RWPE1 (cell line): ENCODE data around the gene SGTB.
"Not testable (repeated sequence)": the region's sequence is repeated elsewhere in the genome, so short reads cannot be mapped to it uniquely, and the experiment has no call there.

Experiments
- CTCF ChIA-PET: fragments of 350-600 bp; sonication (Branson Sonifier 250); formaldehyde crosslinking; extraction: SDS; loops from one replicate; lab custom pipeline; 2021; lab: Yijun Ruan, JAX
- POLR2A ChIA-PET: fragments of 400-600 bp; formaldehyde crosslinking; extraction: SDS; loops from one replicate; lab custom pipeline; 2020; ENCODE audit warnings: antibody characterized with exemption; ENCODE audit not compliant: low non-redundant PET; lab: Yijun Ruan, JAX
- DNase-seq: peaks from one replicate; pipeline ENCODE4 v3.0.0; 2012; ENCODE audit warnings: low spot score
- H3K27ac ChIP-seq: fragments of 450-650 bp; 2 replicates; pipeline ENCODE4 v1.5.1; 2017
- TF ChIP-seq, protein P1 (sequence below): fragments of 450-650 bp; conservative IDR thresholded peaks from 2 replicates; pipeline ENCODE4 v1.5.1; 2017; ENCODE audit warnings: low read depth, mild to moderate bottlenecking

The SGTB gene

DNA sequence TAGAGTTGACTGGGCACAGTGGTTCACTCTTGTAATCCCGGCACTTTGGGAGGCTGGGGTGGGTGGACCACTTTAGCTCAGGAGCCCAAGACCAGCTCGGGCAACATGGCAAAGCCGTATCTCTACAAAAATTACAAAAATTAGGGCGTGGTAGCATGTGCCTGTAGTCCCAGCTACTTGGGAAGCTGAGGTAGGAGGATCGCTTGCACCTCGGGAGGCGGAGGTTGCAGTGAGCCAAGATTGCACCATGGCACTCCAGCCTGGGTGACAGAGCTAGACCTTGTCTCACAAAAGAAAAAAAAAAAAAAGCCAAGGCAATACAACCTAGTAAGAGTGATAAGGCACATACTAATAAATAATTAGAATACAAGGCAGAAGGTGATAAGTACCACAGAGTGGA lies 15.9 kb upstream of the SGTB start:
- TF ChIP-seq, protein P1, sequence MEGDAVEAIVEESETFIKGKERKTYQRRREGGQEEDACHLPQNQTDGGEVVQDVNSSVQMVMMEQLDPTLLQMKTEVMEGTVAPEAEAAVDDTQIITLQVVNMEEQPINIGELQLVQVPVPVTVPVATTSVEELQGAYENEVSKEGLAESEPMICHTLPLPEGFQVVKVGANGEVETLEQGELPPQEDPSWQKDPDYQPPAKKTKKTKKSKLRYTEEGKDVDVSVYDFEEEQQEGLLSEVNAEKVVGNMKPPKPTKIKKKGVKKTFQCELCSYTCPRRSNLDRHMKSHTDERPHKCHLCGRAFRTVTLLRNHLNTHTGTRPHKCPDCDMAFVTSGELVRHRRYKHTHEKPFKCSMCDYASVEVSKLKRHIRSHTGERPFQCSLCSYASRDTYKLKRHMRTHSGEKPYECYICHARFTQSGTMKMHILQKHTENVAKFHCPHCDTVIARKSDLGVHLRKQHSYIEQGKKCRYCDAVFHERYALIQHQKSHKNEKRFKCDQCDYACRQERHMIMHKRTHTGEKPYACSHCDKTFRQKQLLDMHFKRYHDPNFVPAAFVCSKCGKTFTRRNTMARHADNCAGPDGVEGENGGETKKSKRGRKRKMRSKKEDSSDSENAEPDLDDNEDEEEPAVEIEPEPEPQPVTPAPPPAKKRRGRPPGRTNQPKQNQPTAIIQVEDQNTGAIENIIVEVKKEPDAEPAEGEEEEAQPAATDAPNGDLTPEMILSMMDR = no peak
- DNase-seq = no peak
- H3K27ac ChIP-seq = no peak overlapping the region
- ChIA-PET CTCF (no interaction called here), POLR2A (interaction anchor here (0.7 kb wide), 1 partner anchor 11 kb away, joined by 4 read pairs; no protein-coding TSS in a partner anchor)

DNA sequence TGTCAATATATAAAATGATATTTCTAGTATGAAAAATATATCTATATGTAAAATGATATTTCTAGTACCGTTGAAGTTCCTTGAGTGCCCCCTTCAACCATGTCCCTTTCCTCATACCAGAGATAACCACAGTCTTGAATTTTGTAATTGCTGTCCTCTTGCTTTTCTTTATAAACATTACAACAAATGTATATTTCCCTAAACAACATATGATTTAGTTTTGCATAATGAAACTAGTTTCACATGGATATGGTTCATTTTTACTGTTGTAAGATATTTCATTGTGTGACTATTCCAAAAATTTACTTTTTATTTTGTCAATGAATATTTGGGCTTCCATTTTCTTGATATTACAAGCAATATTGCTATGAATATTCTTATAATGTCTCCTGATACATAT lies 14.1 kb upstream of the SGTB start:
- CTCF ChIA-PET = interaction anchor here (0.6 kb wide), 1 partner anchor 1100 kb away, joined by 3 read pairs; no protein-coding TSS in a partner anchor
- POLR2A ChIA-PET = no interaction called here
- no peak for DNase-seq
- TF ChIP-seq, protein P1 = no peak
- no peak overlapping the region for H3K27ac ChIP-seq

DNA sequence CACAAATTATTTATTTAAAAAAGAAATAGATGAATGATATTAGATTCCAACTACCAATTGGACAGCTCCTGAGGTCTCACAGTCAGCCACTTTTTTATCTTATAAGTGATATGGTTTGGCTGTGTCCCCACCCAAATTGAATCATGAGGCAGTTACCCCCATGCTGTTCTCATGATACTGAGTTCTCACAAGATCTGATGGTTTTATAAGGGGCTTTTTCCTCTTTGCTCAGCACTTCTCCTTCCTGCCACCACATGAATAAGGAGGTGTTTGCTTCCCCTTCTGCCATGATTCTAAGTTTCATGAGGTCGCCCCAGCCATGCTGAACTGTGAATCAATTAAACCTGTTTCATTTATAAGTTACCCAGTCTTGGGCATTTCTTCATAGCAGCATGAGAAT lies 13.0 kb upstream of the SGTB start:
- ChIA-PET CTCF (interaction anchor here (1.4 kb wide), 1 partner anchor 191 kb away, joined by 3 read pairs; no protein-coding TSS in a partner anchor), POLR2A (no interaction called here)
- no peak overlapping the region for H3K27ac ChIP-seq
- TF ChIP-seq, protein P1 = no peak
- DNase-seq = no peak

DNA sequence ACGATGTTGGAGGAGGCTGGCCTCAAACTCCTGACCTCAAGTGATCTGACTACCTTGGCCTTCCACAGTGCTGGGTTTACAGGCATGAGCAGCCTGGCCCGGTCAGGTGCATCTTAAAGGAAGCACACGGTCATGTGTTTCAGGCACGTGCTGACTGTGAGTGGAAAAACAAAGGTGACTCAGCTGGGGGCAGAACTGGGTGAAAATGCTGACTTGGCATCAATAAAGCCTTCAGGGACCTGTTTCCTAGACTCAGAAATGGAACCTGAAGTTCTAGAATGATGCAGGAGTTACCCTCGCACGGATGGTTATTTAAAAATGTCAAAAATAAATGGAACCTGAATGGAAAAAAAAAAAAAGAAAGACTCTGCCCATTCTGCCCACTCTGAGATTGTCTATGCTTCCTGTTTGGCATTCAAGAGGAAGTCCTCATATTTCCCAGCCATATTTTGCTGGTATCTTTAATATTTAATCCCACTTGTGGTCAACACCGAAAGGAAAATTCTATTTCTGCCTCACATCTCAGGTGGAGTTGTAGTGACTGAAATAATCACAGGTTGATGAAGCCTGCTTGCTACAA lies 12.4 kb upstream of the SGTB start:
- DNase-seq, POLR2A ChIA-PET, H3K27ac ChIP-seq: not testable (repeated sequence)
- CTCF ChIA-PET = interaction anchor here (1.4 kb wide), 1 partner anchor 191 kb away, joined by 3 read pairs; no protein-coding TSS in a partner anchor

DNA sequence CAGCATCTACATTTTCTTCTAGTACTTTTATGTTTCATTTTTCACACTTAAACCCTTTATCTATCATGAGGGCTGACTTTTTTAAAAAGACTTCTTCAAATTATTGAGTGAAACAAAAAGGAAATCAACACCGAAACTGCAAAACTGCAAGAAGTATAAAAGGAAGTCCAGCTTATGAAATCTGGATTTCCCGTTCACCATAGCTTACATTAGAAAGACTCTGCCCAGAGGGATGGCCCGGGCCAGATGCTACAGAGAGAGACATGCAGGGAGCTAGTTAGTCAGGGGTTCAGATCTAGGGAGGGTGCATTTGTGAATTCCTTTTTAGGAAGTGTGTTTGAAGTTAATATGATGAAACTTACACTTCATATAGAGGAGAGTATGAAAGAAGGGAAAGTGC lies 10.1 kb upstream of the SGTB start:
- DNase-seq, CTCF ChIA-PET, H3K27ac ChIP-seq, POLR2A ChIA-PET: not testable (repeated sequence)

DNA sequence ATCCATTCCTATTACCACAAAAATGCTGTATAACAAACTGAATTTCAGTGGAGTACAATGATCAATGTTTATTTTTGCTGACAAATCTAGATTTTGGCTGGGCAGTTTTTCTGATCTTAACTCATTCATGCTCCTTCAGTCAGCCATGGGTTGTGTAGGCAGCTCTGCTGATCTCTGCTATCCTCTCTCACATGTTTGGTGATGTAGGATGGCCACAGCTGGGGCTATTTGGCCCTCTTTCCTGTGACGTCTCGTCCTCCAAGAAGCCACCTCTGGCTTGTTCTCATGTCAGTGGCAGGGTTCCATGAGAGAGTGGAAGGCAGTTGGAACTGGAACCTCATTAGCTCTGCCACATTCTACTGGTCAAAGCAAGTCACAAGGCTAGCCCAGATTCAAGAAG lies 9.0 kb upstream of the SGTB start:
- no peak for DNase-seq
- CTCF ChIA-PET = no interaction called here
- POLR2A ChIA-PET = no interaction called here
- TF ChIP-seq, protein P1 = no peak
- no peak overlapping the region for H3K27ac ChIP-seq

DNA sequence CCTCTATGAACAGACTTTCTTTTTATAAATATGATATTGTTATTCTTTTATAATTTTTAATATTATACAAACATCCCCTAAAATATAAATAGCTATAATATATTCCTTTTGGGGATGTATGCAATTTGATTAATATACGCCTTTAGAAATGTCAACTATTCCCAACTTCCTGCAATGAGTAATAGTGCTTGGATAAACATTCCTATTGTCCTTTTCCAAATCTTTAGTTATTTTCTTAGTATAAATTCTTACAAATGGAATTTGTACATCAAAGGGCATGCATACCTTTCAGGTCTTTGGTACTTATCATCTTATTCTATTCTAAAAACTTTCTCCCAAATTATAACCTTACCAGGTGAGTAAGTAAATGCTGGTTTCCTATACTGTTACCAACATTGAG lies 6.3 kb upstream of the SGTB start:
- no peak for DNase-seq
- CTCF ChIA-PET = interaction anchor here (0.8 to 1.3 kb wide), 2 partner anchors 35 to 196 kb away, joined by 3 to 4 read pairs; no protein-coding TSS in a partner anchor
- H3K27ac ChIP-seq = no peak overlapping the region
- TF ChIP-seq, protein P1 = no peak
- POLR2A ChIA-PET = no interaction called here
